NCI-H1417 treated with DMSO at 0.1 percent for 48 hours (cell line): ENCODE data around the gene ARF6.
"Not testable (repeated sequence)": the region's sequence is repeated elsewhere in the genome, so short reads cannot be mapped to it uniquely, and the experiment has no call there.

Experiments used
- DNase-seq: peaks from one replicate; lab custom pipeline; 2025; lab: John Stamatoyannopoulos, UW

Gene ARF6

DNA sequence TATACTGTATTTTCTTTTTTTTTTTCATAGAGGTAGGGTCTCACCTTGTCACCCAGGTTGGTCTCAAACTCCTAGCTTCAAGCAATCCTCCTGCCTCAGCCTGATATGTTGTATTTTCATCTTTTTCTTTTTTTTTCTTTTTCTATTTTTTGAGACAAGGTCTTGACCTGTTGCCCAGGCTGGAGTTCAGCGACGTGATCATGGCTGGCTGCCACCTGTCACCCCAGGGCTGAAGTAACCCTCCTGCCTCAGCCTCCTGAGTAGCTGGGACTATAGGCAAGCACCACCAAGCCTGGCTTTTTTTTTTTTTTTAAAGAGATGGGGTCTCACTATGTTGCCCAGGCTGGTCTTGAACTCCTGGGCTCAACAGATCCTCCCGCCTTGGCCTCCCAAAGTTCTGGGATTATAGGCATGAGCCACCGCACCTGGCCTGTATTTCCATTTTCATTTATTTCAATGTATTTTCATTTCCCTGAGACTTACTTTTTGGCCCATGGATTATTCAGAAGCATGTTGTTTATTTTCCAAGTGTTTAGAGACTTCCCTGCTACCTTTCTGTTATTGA is 16.2 kb upstream of the ARF6 start:
- no peak for DNase-seq

DNA sequence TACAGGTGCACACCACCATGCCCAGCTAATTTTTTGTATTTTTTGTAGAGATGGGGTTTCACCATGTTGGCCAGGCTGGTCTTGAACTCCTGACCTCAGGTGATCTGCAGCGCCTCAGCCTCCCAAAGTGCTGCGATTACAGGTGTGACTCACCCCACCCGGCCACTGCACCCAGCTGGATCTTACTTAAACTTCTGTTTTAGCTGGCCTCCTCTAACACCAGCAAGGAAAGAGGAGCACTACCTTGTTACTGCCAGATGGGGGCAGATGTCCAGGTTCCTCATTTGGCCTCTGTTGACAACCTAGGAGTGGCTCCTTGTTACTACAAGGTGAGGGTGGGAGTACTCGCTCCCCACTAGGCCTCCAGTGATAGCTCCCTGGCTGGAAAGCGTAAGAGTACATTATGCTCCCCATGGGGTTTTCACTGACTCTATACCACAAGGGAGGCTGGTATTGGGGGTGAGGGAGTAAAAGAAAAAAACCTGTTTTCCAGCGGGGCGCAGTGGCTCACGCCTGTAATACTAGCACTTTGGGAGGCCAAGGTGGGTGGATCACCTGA is 13.2 kb upstream of the ARF6 start:
- DNase-seq, result no peak

DNA sequence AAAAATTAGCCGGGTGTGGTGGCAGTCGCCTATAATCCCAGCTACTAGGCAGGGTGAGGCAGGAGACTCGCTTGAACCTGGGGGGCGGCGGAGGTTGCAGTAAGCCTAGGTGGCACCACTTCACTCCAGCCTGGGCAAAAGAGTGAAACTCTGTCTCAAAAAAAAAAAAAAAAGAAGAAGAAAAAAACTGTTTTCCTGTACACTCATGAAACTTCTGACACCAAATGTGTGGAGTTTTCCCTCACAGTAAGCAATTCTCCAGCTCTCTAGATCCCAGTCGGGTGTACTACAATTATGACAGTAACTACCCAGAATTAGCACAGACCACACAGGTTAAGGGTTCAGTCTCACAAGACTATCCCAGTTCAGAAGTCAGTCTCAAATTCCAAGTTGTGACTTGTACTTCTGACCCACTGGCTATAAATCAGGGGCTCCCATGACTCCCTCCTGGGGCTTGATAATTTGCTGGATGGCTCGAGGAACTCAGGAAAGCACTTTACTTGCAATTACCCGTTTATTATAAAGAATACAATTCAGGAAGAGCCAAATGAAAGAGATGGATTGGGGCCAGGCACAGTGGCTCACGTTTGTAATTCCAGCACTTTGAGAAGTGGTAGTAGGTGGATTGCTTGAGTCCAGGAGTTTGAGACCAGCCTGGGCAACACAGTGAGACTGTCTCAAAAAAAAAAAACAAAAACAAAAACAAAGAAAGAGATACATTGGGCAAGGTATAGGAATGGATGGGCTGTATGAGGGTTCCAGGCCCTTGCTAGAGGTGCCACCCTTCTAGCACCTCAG is 12.4 kb upstream of the ARF6 start:
- no peak for DNase-seq

DNA sequence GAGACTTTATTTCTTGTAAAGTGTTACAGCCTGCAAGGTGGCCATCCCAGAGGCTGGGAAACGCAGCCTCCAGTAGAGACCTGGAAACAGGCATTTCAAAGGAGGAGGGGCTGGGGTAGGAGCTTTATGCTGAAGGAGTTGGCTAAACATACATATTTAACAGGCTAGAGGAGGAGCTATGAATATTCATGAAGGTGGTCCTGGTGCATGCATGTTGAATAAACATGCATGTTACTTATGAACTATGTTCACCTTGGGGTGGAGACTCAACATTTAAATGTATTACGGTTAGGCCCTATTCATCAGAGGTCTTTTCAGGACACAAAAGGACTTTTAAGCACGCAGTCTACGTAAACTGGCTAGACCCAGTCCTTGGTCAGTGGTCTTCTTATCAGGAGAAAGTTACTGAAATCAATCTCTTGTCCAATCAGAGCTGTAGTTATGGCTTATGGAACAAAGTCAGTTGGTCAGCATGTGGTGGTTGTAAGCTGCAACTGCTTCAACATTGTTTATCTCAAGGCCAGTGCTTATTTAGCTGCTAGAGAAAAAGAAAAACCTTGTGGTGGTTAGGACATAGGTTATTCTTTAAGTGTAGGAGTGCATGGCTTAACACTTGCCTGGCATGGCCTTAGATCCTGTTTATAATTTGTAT is 11.4 kb upstream of the ARF6 start:
- no peak for DNase-seq

DNA sequence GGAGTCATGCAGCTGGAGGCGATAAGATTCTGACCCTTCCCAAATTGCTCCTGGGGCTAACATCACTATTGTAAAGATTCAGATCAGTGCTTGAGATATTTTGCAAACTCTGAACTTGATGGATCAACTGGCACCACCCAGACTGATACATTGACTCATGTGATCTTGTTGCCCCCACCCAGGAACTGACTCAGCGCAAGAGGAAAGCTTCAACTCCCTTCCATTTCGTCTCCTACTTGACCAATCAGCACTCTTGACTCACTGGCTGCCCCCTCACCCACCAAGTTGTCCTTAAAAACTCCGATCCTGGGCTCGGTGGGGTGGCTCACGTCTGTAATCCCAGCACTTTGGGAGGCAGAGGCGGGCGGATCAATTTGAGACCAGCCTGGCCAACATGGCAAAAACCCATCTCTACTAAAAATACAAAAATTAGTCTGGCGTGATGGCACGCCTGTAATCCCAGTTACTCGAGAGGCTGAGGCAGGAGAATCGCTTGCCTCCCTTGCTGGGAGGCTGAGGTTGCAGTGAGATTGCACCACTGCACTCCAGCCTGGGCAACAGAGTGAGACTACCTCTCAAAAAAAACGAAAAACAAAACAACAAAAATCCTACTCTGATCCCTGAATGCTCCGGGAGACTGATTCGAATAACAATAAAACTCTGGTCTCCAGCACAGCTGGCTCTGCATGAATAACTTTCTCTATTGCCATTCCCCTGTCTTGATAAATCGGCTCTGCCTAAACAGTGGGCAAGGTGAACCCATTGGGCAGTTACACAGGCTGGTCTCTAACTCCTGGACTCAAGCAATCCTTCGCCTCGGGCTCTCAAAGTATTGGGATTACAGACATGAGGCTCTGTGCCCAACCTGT is 9.8 kb upstream of the ARF6 start:
- DNase-seq, result no peak

DNA sequence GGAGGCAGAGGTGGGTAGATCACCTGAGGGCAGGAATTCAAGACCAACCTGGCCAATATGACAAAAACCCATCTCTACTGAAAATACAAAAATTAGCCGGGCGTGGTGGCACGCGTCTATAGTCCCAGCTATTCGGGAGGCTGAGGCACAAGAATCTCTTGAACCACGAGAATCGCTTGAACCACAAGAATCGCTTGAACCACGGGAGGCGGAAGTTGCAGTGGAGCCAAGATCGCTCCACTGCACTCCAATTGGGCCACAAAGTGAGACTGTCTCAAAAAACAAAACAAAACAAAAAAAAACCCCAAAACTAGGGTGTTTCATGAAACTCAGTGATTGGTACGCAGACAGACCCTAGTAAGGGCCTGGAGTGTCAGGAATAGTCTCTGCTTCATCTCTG is 6.4 kb upstream of the ARF6 start:
- no peak for DNase-seq

DNA sequence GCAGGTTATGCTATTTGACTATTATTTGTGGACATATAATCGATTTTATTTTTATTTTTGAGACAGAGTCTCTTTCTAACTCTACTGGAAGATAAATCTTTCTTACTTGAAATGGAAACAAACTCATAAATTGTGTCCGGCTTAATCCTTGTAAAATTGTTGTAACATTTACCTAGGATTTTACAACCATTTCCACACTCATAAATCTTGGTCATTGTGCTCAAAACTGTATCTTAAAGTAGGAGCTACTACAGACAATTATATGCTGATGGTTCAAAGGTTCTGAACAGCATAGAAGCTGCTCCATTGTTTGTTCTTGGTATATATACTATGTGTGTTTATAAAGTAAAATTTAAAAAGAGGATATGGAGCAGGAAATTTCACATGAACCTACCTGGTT is 4.6 kb upstream of the ARF6 start:
- DNase-seq, result no peak

DNA sequence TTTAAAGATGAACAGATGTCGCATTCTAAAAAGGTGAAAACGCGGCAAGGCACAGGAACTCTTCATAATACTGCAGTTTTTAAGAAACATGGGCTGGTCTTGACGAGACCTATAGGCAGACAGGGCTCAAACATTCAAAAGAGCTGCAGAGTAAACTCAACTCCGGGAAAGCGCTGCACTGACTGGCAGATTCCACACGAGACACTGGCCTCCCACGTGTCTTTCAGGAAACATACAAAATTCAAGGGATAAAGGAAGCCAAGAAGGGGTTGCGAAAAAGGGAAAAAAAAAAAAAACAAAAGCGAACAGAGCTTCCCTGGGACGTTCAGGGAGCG is 614 bp upstream of the ARF6 start:
- peak; percentile 49 for DNase-seq

DNA sequence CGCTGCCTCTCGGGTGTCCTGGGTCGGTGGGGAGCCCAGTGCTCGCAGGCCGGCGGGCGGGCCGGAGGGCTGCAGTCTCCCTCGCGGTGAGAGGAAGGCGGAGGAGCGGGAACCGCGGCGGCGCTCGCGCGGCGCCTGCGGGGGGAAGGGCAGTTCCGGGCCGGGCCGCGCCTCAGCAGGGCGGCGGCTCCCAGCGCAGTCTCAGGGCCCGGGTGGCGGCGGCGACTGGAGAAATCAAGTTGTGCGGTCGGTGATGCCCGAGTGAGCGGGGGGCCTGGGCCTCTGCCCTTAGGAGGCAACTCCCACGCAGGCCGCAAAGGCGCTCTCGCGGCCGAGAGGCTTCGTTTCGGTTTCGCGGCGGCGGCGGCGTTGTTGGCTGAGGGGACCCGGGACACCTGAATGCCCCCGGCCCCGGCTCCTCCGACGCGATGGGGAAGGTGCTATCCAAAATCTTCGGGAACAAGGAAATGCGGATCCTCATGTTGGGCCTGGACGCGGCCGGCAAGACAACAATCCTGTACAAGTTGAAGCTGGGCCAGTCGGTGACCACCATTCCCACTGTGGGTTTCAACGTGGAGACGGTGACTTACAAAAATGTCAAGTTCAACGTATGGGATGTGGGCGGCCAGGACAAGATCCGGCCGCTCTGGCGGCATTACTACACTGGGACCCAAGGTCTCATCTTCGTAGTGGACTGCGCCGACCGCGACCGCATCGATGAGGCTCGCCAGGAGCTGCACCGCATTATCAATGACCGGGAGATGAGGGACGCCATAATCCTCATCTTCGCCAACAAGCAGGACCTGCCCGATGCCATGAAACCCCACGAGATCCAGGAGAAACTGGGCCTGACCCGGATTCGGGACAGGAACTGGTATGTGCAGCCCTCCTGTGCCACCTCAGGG is 679 bp downstream of the ARF6 start:
- no peak for DNase-seq

DNA sequence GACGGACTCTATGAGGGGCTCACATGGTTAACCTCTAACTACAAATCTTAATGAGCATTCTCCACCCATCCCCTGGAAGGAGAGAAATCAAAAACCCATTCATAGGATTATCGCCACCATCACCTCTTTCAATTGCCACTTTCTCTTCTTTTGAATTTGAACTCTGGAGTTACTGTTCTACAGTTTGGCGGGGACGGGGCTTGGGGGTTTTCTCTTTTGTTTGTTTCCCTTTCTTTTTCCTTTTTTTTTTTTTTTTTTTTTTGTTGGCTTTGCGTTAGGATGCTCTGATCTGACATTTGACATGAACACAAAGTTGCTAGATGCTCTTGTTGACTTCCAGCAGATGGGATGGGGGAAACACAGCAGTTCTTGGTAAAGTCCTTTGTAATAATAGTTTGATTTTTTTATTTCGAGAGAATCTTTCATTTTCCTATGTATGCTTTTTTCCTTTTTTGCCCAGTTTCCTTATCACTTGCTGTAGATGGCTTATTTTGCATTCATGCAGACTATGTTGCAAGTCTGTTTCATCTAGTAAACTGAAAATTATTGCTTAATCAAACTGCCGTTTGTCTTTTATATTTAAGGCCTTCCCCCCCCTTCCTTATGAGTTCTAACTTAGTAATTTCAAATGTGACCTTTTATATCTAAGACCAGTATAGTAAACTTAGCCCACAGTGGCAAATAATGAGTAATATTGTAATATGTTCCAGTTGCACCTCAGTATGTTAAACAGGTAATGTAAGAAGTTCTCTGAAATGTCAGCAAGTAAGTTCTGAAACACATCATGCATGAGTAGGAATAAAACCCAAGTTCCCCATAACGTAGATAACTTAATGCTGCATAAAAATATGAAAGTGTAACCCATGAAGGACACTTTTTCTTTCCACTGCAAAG is 1.6 kb downstream of the ARF6 start:
- not testable (repeated sequence) for DNase-seq

DNA sequence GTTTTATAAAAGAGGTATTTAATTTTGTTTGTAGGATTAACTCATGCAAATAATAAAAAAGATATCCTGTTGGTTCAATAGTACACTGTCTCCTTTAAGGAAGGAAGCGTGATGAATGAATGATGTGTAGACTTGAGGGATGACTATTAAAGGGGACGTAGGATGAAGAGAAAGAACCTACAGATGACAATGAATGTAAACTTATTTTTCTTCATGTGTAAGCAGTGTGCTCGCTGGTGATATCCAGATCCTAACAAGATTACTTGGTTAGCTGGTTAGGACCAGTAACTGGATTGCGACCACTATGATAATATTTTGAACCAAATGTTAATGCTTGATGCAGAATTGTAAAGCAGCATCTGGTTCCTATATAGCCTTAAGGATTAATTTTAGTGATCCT is 2.6 kb downstream of the ARF6 start:
- no peak for DNase-seq

DNA sequence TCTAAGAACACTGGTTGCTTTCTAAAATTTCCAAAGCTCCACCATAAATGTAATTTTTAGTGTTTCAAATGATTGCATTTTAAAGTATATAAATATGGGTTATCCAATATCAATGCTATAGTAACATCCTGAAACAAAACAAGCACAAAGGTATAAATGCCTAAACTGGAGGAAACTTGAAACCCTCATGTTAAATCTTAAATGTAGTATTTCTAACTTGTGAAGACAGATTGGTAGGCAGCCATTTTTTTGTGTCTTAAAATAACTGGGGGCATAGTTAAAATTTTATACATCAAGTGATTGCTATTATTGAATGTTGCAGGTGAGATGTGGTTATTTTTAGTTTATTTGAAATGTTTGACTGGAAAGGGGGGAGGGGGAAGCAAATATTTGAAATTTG is 3.4 kb downstream of the ARF6 start:
- not testable (repeated sequence) for DNase-seq

DNA sequence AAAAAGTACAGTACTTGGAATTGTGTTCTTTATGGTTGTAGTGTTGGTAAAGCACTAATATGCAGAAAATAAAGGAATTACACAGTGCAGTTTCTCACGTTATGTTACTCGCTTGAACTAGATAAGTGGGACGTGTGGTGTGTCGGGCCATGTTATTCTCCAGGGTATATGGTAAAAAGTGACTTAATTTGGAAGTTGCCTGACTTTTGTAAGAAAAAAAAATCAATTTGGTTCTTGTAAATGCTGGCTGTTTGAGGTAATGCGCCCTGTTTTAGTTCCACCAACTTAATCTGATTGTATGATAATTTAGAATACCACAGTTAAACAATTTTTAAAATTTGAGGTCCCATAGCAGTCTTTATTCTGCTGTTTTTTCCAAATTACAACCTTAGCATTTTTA is 4.1 kb downstream of the ARF6 start:
- no peak for DNase-seq

DNA sequence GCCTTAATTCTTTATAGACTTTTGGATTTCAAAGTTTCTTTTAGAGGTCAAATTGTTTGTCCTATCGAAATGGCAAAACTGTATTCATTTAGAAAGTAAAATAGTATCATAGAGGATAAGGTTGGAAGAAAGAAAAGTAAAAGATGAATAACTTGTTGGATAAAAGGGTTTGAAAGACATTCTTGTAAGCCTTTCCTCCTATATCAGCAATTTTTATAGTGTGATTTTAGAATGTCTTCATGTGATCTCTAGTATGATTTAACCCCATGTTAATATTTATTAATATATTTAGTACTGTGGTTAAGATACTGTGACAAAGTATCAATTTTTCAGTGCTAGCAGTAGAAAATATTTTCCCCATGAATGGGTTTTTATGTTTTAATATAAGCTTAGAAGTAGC is 4.5 kb downstream of the ARF6 start:
- DNase-seq, result no peak

DNA sequence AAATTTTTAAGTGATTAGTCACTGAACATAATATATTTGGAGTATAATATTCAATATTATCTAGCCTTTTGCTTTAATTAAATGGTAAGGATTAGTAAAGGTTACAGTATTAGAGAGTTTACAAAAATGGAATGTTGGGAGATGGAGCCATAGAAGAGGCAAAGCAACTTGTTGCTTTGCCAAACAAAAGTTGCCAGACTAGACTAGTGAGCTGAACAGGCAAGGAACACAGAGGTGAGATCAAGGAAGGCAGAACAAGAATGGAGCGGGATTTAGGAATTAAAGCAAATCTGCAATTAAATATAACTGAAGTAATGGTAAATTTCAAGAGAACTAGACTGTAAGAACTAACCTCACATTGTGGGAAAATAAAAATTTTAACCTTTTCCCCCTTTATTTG is 5.1 kb downstream of the ARF6 start:
- no peak for DNase-seq

DNA sequence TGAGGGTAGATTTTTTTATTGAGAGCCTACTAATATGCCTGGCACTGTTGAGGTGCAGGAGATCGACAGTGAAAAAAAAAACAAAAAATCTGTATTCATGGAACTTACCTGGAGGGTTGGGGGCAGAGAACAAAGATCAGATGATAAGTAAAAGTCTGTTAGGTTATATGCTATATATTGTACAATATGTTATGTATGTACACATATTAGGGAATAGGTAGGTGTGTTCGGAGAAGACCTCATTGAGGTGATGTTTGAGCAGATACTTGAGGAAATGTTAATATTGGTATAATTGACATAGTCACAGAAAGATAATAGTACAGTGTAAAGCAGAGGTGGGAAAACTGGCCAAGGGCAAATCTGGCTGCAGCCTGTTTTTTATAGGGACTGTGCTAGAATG is 5.6 kb downstream of the ARF6 start:
- DNase-seq, result no peak

DNA sequence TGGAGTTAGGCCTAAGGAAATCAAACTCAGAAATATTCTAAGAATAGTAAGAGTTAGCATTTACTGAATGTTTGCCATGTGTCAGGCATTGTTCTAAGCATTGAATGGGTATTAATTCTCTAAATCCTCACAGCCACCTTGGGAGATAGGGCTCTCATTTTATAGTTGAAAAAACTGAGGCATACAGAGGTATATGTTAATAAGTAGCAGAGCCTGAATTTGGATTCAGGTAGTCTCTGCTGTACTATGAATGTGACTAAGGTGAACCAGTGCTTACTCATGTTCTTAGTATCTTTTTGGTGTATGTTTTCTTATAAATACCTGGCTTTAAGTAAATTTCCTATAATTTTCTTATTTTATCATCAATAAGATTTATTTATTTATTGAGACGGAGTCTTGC is 8.1 kb downstream of the ARF6 start:
- no peak for DNase-seq

DNA sequence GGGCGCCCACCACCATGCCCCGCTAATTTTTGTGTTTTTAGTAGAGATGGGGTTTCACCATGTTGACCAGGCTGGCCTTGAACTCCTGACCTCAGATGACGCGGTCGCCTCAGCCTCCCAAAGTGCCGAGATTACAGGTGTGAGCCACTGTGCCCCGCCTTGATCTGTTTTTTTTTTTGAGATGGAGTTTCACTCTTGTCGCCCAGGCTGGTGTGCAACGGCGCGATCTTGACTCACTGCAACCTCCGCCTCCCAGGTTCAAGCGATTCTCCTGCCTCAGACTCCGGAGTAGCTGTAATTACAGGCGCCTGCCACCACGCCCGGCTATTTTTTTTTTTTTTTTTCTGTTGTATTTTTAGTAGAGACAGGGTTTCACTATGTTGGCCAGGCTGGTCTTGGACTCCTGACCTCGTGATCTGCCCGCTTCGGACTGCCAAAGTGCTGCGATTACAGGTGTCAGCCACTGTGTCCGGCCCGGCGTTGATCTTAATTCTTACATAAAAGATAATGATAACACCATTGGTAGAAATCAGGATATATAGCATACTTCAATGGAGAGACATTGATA is 9.9 kb downstream of the ARF6 start:
- not testable (repeated sequence) for DNase-seq

DNA sequence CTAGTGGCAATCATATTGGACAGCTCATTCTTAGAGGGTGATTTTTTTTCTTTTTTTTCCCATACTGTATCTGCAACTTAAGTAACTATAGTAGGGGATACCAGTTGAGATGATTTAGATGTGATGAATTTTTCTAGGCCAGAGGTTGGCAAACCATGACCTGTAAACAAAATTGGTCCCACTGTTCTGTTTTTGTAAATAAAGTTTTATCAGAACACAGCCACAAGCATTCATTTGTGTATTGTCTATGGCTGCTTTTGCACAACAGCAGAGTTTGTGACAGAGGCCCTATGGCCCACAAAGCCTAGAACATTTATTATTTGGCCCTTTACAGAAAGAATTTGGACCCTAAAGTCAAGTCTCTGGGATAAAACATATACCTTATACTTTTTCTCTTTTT is 11.4 kb downstream of the ARF6 start:
- DNase-seq, result no peak

DNA sequence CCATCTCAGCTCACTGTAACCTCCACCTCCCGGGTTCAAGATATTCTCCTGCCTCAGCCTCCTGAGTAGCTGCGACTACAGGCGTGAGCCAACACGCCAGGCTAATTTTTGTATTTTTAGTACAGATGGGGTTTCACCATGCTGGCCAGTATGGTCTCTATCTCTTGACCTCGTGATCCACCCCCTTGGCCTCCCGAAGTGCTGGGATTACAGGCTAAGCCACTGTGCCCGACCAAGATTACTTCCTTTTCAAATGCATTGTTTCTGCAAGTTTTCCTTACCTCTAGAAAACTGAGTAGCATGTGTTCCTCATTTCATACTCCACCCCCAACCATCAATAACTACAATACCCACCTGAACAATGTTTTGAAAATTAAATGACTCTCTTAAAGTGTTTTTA is 13.1 kb downstream of the ARF6 start:
- no peak for DNase-seq
